C4-2B (cell line): ENCODE data around the gene MAZ.
"Not testable (repeated sequence)": the region's sequence is repeated elsewhere in the genome, so short reads cannot be mapped to it uniquely, and the experiment has no call there.

ENCODE experiments used
- H3K27ac ChIP-seq: fragments of 450-650 bp; 2 replicates; pipeline ENCODE4 v1.5.1; 2017
- CTCF ChIP-seq: fragments of 450-650 bp; conservative IDR thresholded peaks from 2 replicates; pipeline ENCODE4 v1.5.1; 2017; ENCODE audit warnings: mild to moderate bottlenecking
- ZFX ChIP-seq: fragments of 450-650 bp; IDR thresholded peaks from 2 replicates; pipeline ENCODE4 v1.6.1; 2017

The MAZ gene

GRCh38 chr16:29831490-29831889 is 25.2 kb downstream of the MAZ start:
- H3K27ac ChIP-seq: no peak overlapping the region
- no peak for TF ChIP-seq ZFX
- no peak for TF ChIP-seq CTCF

GRCh38 chr16:29833219-29833618 is 26.9 kb downstream of the MAZ start:
- not testable (repeated sequence) for H3K27ac ChIP-seq

GRCh38 chr16:29834079-29834478 is 27.8 kb downstream of the MAZ start:
- TF ChIP-seq CTCF (no peak), ZFX (no peak)
- no peak overlapping the region for H3K27ac ChIP-seq

GRCh38 chr16:29835926-29836325 is 29.6 kb downstream of the MAZ start:
- no peak overlapping the region for H3K27ac ChIP-seq
- TF ChIP-seq CTCF: no peak
- TF ChIP-seq ZFX: no peak

- no peak for TF ChIP-seq CTCF
- no peak for TF ChIP-seq ZFX
- no peak overlapping the region for H3K27ac ChIP-seq
These were observed 30.3 kb downstream of the MAZ start for GRCh38 chr16:29836623-29837022.

- TF ChIP-seq CTCF (no peak), ZFX (no peak)
- no peak overlapping the region for H3K27ac ChIP-seq
These were observed 31.5 kb downstream of the MAZ start for GRCh38 chr16:29837841-29838240.

GRCh38 chr16:29839822-29840221 is 33.5 kb downstream of the MAZ start:
- no peak overlapping the region for H3K27ac ChIP-seq
- TF ChIP-seq CTCF: no peak
- TF ChIP-seq ZFX: no peak

- H3K27ac ChIP-seq: no peak overlapping the region
- no peak for TF ChIP-seq CTCF
- no peak for TF ChIP-seq ZFX
These were observed 33.9 kb downstream of the MAZ start for GRCh38 chr16:29840240-29840639.
